Left lung (tissue), 10 donors: ENCODE measurements around the gene NENF. TPM values are rescaled to one million over a fixed set of nuclear protein-coding genes. Genes with fewer than 3 reads are reported as not detected.

Experiments
- ATAC-seq: fragments of 200-7000 bp; cut with Tn5 transposase; one replicate; pipeline ENCODE4 v1.9.1; 2020; ENCODE audit warnings: moderate library complexity
- DNase-seq, 4 donors: peaks; one replicate each; pipeline ENCODE4 v3.0.0-alpha.2; 2013 to 2020
- H3K27ac ChIP-seq, 2 donors: fragments of 200-600 bp; sonication (generic) in 1 of 2; one replicate each; pipeline versions ENCODE4 v1.5.0 to v1.8.0; 2020 to 2021
- H3K27me3 ChIP-seq, 2 donors: fragments of 200-600 bp; sonication (generic) in 1 of 2; one replicate each; pipeline versions ENCODE4 v1.5.0 to v1.8.0; 2020 to 2021
- H3K36me3 ChIP-seq, 2 donors: fragments of 200-600 bp; sonication (generic) in 1 of 2; one replicate each; pipeline versions ENCODE4 v1.5.0 to v1.8.0; 2020 to 2021
- H3K4me1 ChIP-seq, 2 donors: fragments of 200-600 bp; one replicate each; pipeline ENCODE4 v1.8.0; 2021
- H3K4me3 ChIP-seq, 2 donors: fragments of 200-600 bp; sonication (generic) in 1 of 2; one replicate each; pipeline versions ENCODE4 v1.5.0 to v1.8.0; 2020 to 2021; ENCODE audit warnings: mild to moderate bottlenecking in 1 of 2
- H3K9me3 ChIP-seq, 2 donors: fragments of 200-600 bp; sonication (generic) in 1 of 2; one replicate each; pipeline versions ENCODE4 v1.5.0 to v1.8.0; 2020 to 2021
- intact Hi-C, 2 donors: fragments of 100-400 bp; cut with DNase I; formaldehyde crosslinking; loops; one replicate each; pipeline versions ENCODE4 v1.11.2 to v1.14.2; 2022
- polyA plus RNA-seq, 6 donors: library from polyadenylated mRNA; unstranded; fragments of 120-200 nt; gene quantifications; one replicate each; pipeline ENCODE4 v1.2.1, GENCODE V29; 2013; ENCODE audit not compliant: insufficient read length in 6 of 6
- total RNA-seq, 2 donors: library from RNA; stranded (reverse); fragmentation: NEBNext Ultra II Directional; extraction: Animal tissue kit (Norgen Biotek cat#: 25700); gene quantifications; one replicate each; pipeline ENCODE4 v1.2.1, GENCODE V29; 2021
- TF ChIP-seq, protein P1 (sequence below), 2 donors: fragments of 200-600 bp; sonication (generic) in 1 of 2; IDR thresholded peaks; one replicate each; pipeline versions ENCODE4 v1.5.0 to v1.8.0; 2021; ENCODE audit warnings: antibody characterized with exemption in 2 of 2
- donor health status: DM: no; HTN: yes; CAD: no.
- donor health status: DM: no; HTN: no; CAD: no.

NENF gene
- total and polyA plus RNA-seq, 8 donors = 43.2 to 54.4 (median 48.1) TPM

- Histone ChIP-seq H3K36me3 (no peaks in the 10 kb centered on the region), H3K27ac (peak overlapping the region in 1 of 2 donors; percentile 67), H3K27me3 (no peaks in the 10 kb centered on the region), H3K4me1 (peaks cover 5 to 22% of the 10 kb centered on the region in 2 donors), H3K4me3 (no peak overlapping the region), H3K9me3 (no peaks in the 10 kb centered on the region)
- DNase-seq (peak in 3 of 4 donors; percentile 39 to 90 (median 84)), ATAC-seq (peak; percentile 77)
- intact Hi-C loops = no loop called here
- TF ChIP-seq, protein P1, sequence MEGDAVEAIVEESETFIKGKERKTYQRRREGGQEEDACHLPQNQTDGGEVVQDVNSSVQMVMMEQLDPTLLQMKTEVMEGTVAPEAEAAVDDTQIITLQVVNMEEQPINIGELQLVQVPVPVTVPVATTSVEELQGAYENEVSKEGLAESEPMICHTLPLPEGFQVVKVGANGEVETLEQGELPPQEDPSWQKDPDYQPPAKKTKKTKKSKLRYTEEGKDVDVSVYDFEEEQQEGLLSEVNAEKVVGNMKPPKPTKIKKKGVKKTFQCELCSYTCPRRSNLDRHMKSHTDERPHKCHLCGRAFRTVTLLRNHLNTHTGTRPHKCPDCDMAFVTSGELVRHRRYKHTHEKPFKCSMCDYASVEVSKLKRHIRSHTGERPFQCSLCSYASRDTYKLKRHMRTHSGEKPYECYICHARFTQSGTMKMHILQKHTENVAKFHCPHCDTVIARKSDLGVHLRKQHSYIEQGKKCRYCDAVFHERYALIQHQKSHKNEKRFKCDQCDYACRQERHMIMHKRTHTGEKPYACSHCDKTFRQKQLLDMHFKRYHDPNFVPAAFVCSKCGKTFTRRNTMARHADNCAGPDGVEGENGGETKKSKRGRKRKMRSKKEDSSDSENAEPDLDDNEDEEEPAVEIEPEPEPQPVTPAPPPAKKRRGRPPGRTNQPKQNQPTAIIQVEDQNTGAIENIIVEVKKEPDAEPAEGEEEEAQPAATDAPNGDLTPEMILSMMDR (IDR thresholded peaks at IDR 0.05) = no peak
These were observed 53.3 kb downstream of the NENF start for GRCh38 chr1:212485913-212486618.

DNA sequence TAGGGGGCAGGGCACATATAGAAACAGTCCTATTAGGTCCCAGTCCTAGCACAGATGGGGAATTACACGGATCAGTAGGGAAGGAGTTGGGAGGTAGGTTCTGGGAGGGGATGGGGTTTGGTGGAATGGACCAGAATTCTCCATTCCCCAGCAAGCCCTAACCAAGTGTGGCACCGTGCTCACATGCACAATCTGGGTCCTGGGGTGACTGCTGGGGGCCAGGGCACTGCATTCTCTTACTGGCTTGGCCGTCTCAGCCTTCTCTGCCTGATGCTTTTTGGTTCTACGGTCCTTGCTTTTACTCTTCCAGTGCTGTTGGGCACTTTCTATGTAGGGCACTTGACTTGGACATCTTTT lies 53.9 kb downstream of the NENF start:
- TF ChIP-seq, protein P1 (IDR thresholded peaks at IDR 0.05) = no peak
- ATAC-seq (no peak), DNase-seq (no peak)
- peaks cover 5 to 24% of the 10 kb centered on the region in 2 donors for H3K4me1 ChIP-seq
- no peak overlapping the region for H3K4me3 ChIP-seq
- H3K27ac ChIP-seq = peak overlapping the region in 1 of 2 donors; percentile 67
- no peaks in the 10 kb centered on the region for H3K9me3 ChIP-seq
- intact Hi-C loops = no loop called here
- no peaks in the 10 kb centered on the region for H3K36me3 ChIP-seq
- H3K27me3 ChIP-seq = no peaks in the 10 kb centered on the region

- no peak overlapping the region for H3K27ac ChIP-seq
- no peaks in the 10 kb centered on the region for H3K27me3 ChIP-seq
- TF ChIP-seq, protein P1 (IDR thresholded peaks at IDR 0.05) = no peak
- no peak overlapping the region for H3K4me3 ChIP-seq
- ATAC-seq (no peak), DNase-seq (no peak)
- peaks cover 5 to 24% of the 10 kb centered on the region in 2 donors for H3K4me1 ChIP-seq
- intact Hi-C loops = no loop called here
- H3K9me3 ChIP-seq = no peaks in the 10 kb centered on the region
- H3K36me3 ChIP-seq = no peaks in the 10 kb centered on the region
These were observed 54.6 kb downstream of the NENF start for GRCh38 chr1:212487286-212487685.

DNA sequence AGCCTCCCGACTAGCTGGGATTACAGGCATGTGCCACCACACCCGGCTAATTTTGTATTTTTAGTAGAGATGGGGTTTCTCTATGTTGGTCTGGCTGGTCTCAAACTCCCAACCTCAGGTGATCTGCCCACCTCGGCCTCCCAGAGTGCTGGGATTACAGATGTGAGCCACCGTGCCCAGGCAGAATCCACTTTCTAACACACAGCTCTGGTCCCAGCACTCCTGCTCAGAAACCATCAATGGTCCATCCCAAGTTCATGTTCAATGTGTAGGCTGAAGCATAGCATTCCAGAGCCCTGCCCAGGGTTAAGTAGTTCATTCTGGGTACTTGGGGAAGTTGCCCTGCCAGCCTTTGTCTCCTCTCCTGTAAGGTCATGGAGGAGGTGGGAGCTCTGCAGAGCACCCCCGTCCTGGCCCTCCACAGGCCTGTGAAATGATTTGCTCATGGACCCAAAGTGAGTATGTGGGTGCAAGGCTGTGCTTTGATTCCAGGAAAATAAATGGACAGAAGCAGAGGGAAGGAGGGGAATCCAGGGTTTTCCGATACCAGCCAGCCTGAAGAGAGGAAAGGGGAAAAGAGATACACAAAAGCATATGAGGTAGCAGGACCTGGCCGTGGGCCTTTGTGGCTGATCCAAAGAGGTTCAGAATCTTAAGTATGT lies 55.2 kb downstream of the NENF start:
- H3K4me1 ChIP-seq = peaks cover 5 to 24% of the 10 kb centered on the region in 2 donors
- ATAC-seq (no peak), DNase-seq (no peak)
- TF ChIP-seq, protein P1 (IDR thresholded peaks at IDR 0.05) = no peak
- no peaks in the 10 kb centered on the region for H3K9me3 ChIP-seq
- H3K27me3 ChIP-seq = no peaks in the 10 kb centered on the region
- no peak overlapping the region for H3K4me3 ChIP-seq
- peak overlapping the region; percentile 42 to 61 for H3K27ac ChIP-seq
- no peaks in the 10 kb centered on the region for H3K36me3 ChIP-seq
- intact Hi-C loops = no loop called here
